NK-92 (cell line): Measurements from ENCODE around the gene GMPR.
"Not testable (repeated sequence)": the region's sequence is repeated elsewhere in the genome, so short reads cannot be mapped to it uniquely, and the experiment has no call there.

Experiments
- DNase-seq: peaks from one replicate; lab custom pipeline; 2025; ENCODE audit not compliant: unreplicated experiment; lab: John Stamatoyannopoulos, UW

The GMPR gene

DNA sequence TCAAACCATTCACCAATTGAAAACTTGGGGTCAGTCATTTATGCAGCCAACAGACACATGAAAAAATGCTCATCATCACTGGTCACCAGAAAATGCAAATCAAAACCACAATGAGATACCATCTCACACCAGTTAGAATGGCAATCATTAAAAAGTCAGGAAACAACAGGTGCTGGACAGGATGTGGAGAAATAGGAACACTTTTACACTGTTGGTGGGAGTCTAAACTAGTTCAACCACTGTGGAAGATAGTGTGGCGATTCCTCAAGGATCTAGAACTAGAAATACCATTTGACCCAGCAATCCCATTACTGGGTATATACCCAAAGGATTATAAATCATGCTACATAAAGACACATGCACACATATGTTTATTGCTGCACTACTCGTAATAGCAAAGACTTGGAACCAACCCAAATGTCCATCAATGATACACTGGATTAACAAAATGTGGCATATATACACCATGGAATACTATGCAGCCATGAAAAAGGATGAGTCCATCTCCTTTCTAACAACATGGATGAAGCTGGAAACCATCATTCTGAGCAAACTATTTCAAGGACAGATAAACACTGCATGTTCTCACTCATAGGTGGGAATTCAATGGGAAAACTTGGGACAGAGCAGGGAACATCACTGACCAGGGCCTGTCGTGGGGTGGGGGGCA, 13.2 kb upstream of the GMPR start:
- not testable (repeated sequence) for DNase-seq

DNA sequence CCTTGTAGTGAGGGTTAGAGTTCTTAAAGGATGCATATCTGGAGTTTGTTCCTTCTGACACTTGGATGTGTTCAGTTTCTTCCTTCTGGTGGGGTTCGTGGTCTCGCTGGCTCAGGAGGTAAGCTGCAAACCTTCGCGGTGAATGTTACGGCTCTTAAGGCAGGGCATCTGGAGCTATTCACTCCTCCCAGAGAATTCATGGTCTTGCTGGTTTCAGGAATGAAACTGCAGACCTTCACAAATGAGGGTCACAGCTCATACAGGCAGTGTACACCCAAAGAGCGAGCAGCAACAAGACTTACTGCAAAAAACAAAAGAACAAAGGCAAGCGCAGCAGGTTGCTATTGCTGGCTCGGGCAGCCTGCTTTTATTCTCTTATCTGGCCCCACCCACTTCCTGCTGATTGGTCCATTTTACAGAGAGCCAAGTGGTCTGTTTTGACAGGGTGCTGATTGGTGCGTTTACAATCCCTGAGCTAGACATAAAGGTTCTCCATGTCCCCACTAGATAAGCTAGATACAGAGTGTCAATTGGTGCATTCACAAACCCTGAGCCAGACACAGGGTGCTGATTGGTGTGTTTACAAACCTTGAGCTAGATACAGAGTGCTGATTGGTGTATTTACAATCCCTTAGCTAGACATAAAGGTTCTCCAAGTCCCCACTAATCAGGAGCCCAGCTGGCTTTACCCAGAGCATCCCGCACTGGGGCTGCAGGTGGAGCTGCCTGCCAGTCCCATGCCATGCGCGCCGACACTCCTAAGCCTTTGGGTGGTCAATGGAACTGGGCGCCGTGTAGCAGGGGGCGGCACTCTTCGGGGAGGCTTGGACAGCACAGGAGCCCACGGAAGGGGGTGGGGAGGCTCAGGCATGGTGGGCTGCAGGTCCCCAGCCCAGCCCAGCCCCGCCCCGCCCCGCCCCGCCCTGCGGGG, 12.0 kb upstream of the GMPR start:
- DNase-seq = not testable (repeated sequence)

DNA sequence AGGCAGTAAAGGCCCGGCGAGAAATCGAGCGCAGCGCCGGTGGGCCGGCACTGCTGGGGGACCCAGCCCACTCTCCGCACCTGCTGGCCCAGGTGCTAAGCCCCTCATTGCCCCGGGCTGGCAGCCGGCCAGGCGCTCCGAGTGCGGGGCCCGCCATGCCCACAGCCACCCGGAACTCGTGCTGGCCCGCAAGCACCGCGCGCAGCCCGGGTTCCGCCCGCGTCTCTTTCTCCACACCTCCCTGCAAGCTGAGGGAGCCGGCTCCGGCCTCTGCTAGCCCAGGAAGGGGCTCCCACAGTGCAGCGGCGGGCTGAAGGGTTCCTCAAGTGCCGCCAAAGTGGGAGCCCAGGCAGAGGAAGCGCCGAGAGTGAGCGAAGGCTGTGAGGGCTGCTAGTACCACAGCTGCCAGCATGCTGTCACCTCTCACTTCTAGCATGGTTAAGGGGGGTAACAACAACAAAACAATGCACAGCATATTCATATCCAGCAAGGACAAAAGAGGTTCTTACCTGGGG, 11.3 kb upstream of the GMPR start:
- DNase-seq = no peak

DNA sequence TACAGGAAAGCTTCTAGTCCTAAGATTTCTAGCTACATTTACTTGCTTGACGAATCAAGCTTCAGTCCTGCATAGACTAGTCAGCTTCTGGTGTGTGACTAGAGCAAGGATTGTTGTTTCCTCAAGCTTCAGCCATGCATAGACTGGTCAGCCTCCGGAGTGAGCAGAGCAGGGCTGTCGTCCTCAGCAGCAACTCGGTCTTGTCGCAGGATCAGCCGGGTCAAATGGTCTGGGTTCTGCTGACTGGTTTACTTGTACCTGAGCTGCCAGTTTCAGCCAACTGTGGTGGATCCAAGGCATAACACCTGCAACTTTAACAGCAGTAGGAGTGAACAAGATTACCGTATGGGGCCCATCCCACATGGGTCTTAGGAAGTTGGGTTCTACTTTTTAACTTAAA, 10.8 kb upstream of the GMPR start:
- DNase-seq = no peak

DNA sequence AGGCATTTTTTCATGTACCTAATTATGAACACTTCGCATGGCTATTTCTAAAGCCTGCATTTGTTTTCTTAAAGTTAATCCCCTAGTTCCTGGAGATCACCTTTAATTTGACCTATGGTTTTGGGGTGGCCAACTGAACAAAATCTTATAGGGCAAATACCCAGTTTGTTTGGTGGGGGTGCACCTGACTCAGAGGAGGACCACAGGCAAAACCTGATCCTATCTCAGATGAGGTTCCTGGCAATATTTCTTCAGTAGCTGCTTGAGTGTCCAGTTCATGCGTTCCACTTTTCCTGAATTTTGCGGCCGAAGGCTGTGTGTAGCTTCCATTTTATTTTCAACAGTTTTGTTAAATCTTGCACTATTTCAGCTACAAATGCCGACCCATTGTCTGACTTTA, 10.3 kb upstream of the GMPR start:
- no peak for DNase-seq

DNA sequence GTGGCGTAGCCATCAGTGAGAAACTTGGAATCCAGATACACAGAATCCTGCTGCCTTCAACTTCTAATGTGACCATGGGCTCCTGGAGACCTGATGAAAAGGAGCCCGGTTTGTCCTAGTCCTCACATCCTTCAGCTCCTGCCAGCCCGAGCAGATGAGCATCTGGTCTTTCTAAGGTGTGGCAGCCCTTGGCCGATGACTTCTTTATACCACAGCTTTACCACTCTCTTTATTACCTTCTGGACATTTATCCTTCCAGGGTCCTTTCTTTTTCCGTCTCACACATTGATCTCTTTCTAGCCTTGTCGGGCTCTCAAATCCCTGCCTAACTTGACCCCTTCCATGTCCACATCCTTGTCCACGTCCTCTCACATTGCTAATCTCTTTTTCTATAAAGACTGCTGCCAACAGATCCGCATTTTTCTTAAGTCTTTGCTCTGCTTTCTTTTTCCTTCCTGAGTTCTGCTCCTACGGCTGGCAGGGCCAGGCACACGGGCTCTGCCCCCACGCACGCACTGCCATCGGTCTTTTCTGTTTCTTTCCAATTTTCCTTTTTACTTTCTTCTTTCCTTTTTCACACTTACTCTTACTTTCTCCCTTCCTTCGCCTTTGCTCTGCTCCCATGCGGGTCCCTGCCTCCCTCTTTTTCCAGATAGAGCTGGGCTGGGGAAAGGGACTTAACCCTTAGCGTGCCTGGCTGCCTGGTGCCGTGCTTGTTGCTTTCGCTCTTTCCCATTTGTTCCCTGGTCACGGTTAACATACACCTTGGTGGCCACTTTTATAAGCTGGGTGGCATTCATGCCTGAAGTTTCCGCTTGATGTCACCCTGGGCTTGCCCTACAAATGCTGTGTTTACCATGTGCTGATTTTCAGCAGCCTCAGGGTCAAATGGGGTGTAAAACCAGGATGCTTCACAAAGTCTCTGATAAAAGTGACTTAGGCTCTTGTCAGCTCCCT, 9.4 kb upstream of the GMPR start:
- no peak for DNase-seq

DNA sequence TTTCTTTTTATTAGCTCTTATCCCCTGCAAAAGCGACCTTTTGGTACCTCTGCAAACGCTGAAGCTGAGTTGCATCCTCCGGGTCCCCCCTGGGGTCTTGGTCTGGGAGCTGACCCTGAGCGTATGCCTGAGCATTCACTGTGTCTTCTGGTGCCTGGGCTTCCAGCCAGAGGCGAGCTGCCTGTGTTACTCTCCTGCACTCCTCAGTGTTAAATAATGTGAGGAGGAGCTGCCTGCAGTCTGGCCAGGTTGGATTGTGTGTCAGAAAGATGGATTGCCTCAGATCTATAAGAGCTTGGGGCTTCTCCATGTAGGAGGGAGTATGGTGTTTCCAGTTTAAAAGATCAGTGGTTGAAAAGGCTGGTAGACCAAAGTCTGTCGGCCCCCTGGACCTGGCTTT, 8.7 kb upstream of the GMPR start:
- DNase-seq = no peak

DNA sequence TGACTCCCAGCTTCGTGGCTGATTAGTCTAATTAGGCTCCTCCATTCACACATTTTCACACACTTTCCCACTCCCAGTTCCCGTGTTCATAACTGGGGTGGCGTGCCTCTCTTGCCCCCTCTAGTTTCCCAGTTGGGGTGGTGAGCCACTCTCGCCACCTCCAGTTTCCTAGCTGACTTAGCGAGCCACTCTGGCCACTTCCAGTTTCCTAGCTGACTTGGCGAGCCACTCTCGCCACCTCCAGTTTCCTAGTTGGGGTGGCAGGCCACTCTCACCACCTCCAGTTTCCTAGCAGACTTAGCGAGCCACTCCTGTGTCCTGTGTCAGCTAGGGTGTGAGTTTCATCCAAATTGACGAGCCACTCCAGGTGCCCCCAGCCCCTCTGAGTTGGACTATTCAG, 7.4 kb upstream of the GMPR start:
- DNase-seq = no peak

DNA sequence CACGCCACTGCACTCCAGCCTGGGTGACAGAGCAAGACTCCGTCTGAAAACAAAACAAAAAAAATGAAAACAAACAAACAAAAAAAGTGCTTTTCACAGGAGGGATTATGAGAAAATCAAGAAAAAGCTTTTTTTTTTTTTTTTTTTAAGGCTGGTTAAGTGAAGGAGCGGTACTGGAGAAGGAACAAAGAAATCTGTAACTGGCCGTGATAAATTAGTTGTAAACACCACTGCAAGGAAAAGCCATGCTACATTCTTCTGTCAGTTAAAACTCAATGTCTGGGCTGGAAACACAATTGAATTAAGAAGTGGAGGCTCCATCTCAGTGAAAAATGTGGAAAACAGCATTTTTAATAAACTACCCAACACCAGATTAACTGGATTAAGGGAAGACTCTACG, 6.3 kb upstream of the GMPR start:
- DNase-seq = no peak

DNA sequence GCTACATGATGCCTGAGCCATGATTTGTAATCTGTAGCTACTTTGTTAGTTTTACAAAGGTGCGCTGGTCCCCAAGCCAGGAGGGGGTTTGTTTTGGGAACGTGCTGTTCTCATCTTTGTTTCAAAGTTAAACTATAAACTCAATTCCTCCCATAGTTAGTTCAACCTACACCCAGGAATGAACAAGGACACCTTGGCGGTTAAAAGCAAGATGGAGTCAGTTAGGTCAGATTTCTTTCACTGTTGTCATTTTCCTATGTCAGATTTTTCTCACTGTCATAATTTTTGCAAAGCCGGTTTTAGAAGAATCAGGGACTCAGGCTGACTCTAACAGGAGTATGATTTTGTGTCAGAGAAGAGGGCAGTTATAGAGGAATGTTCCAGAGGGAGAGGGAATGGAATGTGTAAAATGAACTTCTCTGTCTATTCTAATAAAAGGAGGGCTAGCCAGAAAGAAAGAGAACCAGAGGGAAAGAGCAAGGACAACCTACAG, 2.3 kb upstream of the GMPR start:
- DNase-seq = no peak

DNA sequence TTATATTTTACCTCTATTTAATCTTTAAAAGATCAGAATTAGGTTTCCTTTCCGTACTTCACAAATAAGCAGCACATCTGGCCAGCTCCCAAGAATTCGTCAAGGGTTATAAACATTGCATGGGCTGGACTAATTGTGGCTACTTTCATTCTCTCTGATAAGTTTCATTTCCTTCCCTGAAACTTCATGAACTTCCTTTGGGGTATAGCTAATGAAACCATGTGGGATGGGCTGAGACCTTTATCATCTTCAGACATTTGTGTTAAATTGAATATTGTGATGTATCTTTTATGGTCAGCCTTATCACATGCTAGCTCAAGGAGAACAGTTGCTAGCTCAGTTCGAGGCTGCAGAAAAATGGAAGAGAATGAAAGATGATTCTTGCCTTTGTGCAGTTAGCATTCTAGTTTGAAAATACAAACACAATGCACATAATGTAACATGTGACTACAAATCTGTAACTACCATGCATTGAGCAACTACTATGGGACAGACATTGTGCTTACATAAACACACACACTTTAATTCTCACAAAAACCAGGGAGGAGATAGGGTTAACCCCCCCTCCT, 1.7 kb upstream of the GMPR start:
- no peak for DNase-seq

DNA sequence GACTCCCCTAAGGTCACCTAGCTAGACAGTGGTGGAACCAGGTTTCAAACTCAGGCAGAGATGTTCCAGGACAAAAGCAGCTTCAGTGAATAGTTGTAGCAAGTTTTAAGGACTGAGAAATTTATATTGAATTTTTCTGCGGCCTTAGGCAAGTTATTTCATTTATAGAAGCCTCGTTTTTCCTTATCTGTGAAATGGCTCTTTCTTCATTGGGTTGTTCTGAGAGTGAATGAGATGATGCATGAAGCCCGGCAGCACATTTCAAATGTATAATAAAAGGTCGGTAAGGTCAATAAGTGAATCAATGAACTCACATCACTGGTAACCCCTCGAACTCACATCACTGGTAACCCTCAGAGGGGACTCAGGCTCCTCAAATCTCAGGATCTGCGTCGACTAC, 1.1 kb upstream of the GMPR start:
- DNase-seq = no peak

DNA sequence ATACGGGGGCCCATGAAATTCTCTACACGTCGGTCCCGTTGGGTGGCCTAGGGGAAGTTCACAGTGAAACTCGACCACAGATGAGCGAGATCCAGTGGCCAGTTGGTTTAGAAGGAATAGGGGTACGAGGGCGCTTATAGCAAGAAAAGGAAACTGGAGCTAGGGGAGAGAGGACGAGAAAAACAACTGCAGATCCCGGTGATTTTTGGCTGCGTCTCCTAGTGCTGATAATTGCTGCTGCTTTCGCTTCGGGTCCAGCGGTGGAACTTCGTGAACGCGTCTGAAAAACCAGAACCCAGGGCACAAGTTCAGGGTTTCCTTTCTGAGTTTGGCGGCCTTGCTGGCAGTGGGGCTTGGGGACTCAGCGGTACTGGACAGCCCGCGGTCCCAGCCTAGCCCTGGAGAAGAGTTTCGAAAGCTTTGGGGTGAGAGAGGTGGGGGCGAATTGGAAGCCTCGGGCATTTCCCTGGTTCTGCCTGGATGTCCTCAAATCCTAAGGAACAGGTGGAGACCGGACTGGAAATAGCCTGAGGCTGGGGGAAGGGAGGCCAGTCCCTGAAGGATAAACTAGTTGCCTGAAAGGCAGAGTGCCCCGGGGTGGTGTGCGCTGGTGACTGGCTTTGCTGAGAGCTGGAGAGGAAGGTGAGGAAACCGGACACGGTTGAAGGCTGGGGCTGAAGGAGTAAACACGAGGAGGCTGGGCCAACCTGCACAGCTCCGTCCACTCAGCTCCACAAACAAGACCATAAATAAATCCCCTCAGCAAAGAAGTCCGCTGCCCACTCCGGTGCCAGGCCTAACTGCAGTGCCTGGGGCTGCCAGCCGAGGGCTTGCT, 793 bp downstream of the GMPR start:
- DNase-seq = no peak

DNA sequence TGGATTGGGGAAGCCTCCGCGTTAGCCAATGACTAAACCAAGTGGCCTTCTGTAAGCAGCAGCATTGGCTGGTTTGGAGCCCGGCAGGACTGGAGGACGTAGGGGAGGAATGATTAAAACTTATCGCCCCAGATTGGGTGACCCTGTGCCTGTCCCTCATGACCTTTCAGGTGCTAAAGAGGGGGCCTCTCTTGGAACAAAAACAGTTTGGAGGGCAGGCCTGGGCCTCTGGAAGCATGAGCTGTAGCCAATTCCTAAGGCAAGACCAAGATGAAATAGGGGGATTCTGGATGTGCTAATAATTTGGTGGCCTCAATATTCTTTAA, 1.4 kb downstream of the GMPR start:
- no peak for DNase-seq

DNA sequence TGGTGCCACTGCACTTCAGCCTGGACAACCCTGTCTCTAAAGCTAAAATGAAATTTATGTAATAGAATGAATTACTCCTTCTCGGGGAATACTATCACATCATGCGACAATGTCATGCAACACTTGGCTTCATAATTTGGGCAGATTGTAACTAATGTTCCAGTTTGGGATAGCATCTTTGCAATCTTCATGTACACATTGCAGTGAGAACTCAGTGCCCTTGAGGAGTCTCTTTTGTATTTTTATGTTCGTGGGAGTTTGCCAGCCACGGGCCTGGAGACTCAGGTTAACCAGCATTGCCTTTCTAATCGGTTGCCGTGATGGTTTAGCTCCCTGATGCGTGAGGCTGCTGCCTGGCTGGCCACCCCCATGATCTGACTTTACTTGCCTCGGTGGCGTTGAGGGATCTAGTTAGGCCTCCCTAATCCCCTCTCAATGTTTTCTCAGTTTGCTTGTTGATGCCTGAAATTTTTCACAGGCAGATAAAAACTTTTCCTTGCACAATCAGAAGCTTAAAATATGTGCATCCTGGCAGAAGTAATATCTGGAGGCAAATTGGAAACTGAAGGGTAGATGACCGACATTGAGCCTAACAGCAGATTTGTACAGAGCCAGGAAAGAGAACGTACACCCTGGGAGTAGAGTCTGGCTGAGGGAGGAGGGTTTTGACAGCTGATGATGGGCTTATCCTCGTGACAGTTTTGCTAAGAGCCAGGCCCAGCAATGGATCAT, 2.4 kb downstream of the GMPR start:
- DNase-seq = no peak

DNA sequence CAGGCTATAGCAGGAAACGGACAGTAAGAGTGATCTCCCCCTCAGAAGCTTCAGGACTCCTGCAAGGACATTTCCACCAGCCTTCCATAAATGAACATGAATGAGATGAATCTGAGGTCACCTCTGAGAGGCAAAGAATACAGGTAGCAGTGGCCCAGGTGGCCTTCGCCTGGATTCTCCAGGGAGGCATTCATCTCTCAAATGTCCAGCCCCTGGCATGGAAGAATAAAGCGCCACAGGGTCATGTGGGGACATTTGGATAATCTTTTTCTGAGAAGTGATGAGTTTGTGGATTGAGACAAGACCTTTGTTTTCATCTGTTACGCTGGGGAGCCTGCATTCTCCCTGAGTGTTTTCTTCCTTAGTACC, 2.9 kb downstream of the GMPR start:
- DNase-seq = no peak

DNA sequence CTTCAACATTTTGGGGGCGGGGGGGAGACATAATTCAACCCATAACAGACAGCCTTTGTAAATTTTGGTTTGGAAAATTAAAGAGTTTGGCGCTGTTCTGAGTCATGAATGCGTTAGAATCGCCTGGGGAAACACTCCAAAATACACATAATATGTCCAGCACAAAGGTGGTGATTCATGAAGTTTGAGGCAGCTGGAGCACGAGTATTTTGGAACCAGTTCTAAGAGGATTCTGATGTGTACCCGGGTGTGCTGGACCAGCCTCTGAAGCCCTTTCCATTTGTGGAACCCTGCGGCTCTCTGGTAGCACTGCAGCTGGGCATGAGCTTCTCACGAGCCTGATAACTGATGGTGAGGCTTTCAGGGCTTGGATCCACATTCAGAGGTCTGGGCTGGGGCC, 4.7 kb downstream of the GMPR start:
- DNase-seq = no peak

DNA sequence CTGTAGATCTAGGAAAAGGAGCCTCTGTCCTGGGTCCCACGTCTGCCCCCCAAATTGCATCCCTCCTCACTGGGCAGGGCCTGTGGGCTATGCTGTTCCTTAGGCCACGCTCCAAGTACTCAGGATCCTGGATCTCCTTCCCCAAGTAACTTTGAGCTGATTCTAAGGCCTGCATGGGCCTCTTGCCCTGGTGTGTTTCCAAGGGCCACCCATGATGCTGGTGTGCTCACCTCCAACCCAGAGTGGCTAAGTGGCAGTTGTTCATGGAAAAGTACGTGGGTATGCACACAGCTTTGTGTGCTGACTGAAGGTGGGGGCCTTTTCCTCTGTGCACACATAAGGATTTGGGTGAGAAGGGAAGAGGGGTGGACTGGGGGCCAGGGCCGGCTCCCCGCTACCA, 5.3 kb downstream of the GMPR start:
- DNase-seq = no peak

DNA sequence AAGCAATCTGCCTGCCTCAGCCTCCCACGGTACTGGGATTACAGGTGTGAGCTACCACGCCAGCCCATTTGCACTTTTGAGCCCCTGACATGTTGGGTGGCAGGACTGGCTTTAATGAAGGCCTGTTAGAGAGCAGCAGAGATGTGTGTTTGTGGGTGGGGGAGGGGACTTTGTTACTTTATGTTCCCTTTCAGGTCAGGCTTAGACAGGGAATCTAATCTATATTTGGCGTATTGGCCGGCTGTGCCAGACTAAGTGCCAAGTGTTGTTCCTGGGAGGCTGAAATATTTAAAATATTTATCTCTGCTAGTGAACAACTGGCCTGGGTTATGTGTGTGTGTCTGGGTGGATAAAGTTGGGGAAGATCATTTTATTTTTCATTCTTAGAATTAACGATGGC, 6.1 kb downstream of the GMPR start:
- DNase-seq = no peak
